Embryonic facial prominence (tissue), 1 donor: ENCODE results near the gene ARID1A.

Source experiments
- DNase-seq: peaks from one replicate; pipeline ENCODE4 v3.0.0-alpha.2; 2016; ENCODE audit errors: extremely low spot score

Gene ARID1A

GRCh38 chr1:26727476-26727875 is 31.7 kb downstream of the ARID1A start:
- DNase-seq: no peak

- DNase-seq: no peak
Measured at GRCh38 chr1:26728645-26729044, 32.8 kb downstream of the ARID1A start.

GRCh38 chr1:26729633-26730032 is 33.8 kb downstream of the ARID1A start:
- DNase-seq: no peak

- DNase-seq: no peak
Measured at GRCh38 chr1:26730695-26731094, 34.9 kb downstream of the ARID1A start.

- no peak for DNase-seq
Measured at GRCh38 chr1:26731233-26731902, 35.6 kb downstream of the ARID1A start.

GRCh38 chr1:26733392-26733791 is 37.6 kb downstream of the ARID1A start:
- DNase-seq: no peak

GRCh38 chr1:26733982-26734381 is 38.2 kb downstream of the ARID1A start:
- DNase-seq: no peak

- DNase-seq: no peak
Measured at GRCh38 chr1:26734501-26735058, 38.8 kb downstream of the ARID1A start.

GRCh38 chr1:26739329-26739914 is 43.6 kb downstream of the ARID1A start:
- no peak for DNase-seq

- DNase-seq: no peak
Measured at GRCh38 chr1:26740023-26740634, 44.3 kb downstream of the ARID1A start.

- no peak for DNase-seq
Measured at GRCh38 chr1:26740952-26741351, 45.1 kb downstream of the ARID1A start.

- no peak for DNase-seq
Measured at GRCh38 chr1:26743426-26744059, 47.7 kb downstream of the ARID1A start.

- DNase-seq: no peak
Measured at GRCh38 chr1:26744075-26744959, 48.5 kb downstream of the ARID1A start.

- no peak for DNase-seq
Measured at GRCh38 chr1:26745191-26745590, 49.4 kb downstream of the ARID1A start.

- DNase-seq: no peak
Measured at GRCh38 chr1:26747048-26747447, 51.2 kb downstream of the ARID1A start.

- no peak for DNase-seq
Measured at GRCh38 chr1:26748351-26748750, 52.5 kb downstream of the ARID1A start.

- DNase-seq: no peak
Measured at GRCh38 chr1:26749458-26749857, 53.6 kb downstream of the ARID1A start.

GRCh38 chr1:26750428-26750827 is 54.6 kb downstream of the ARID1A start:
- no peak for DNase-seq

- DNase-seq: no peak
Measured at GRCh38 chr1:26752519-26752918, 56.7 kb downstream of the ARID1A start.

- no peak for DNase-seq
Measured at GRCh38 chr1:26754086-26754874, 58.5 kb downstream of the ARID1A start.

- DNase-seq: no peak
Measured at GRCh38 chr1:26758358-26758757, 62.5 kb downstream of the ARID1A start.
